HG03280 (cell line): Measurements from ENCODE around the gene LRP1B.
A peak's percentile ranks its signal among the peaks of the same experiment; 100 is the strongest.

Source experiments
- ATAC-seq: cut with Tn5 transposase; IDR thresholded peaks from one replicate; pipeline ENCODE4 v1.9.1; 2021; ENCODE audit warnings: mild to moderate bottlenecking, moderate library complexity; ENCODE audit not compliant: unreplicated experiment

Gene LRP1B

DNA sequence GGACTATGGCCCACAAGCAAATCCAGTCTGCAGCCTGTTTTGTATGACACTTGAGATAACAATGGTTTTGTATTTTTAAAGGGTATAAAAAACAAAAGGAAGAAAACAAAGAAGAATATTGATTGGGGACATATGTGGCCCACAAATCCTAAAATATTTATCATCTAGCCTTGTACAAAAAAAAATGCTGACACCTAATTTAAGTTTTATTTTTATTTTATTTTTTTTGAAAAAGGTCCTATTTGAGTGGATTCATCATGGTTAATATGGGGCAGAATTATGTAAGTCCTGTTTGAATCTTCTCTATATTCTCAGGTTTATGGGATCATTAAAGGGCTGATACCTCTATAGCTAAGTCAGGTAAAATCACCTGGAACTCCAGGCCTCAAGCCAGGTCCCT lies 525.7 kb downstream of the LRP1B start:
- no peak for ATAC-seq

- no peak for ATAC-seq
Observed at GRCh38 chr2:141601511-141602152, 529.2 kb downstream of the LRP1B start.

DNA sequence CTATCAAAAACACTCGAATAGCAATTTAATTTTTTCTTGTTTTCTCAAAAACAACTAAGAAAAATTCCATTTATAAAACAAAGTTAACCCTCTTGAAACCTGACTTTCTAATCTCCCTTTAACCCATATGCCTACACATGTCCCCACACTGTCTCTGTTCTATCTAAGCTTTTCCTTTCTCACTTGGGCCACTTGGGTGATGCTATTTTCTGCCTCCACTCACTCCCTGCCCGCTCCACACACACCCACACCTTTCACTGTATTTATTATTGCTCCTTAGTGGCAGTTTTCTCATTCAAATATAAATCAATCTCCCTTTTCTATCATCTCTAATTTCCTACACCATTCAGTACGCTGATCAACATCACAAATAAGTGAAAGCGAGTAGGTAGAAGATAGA lies 531.1 kb downstream of the LRP1B start:
- no peak for ATAC-seq

- ATAC-seq, result no peak
Observed at GRCh38 chr2:141598982-141599381, 531.8 kb downstream of the LRP1B start.

- no peak for ATAC-seq
Observed at GRCh38 chr2:141595316-141595920, 535.4 kb downstream of the LRP1B start.

- ATAC-seq, result no peak
Observed at GRCh38 chr2:141591787-141592186, 539.0 kb downstream of the LRP1B start.

DNA sequence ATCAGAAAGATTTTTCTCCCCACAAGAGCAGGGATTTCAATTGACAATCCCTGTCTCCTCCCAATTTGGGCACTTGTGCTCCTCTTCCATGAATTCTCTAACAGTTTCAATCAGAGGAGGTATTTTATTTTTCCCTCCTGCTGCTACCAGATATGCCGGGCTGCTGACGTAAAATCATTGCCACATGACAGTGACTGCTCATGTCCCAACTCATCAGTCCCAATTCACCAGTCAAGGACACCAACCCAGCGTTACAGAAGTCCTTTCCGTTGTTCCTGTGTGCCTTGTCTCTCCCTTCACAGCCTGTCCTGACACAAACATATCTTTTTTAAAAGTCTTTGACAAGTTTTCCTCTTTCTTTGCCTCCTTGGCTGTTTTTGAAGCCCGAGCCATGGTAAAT lies 540.2 kb downstream of the LRP1B start:
- no peak for ATAC-seq

- ATAC-seq, result no peak
Observed at GRCh38 chr2:141589314-141589713, 541.5 kb downstream of the LRP1B start.

DNA sequence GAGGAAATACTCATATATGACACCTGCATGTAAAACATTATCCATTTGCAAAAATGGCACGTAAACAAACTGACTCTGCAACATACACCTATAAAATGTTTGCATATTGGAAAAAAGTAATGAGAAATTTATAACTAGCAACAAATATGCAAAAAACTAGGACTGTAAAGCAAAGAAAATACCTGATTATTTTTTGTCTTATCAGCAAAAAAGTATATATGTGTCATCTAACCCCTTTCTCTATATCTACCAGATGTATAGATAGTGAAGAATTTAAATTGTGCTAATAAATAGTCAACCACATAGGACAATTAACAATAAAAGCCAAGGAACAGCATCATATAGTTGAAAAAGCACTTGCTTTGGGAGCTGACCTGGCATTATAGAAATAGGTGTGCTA lies 543.8 kb downstream of the LRP1B start:
- no peak for ATAC-seq

DNA sequence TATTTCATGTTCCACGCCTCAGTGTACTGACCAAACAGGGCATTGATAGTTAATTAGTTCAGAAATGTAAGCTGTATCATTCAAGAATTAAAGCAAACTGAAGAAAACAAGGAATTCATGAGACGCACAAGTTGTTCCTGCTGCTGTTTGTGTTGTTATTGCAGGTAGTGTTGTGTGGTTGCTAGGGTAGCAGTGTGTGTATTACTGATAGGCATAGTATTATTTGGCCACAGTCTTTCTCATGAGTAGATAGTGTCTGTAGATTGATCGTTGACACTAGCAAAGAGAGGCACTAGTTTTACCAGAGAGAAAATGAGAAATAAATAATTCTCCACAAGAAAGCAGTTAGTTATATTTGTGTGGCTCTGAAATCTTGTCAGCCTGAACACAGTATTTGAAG lies 548.6 kb downstream of the LRP1B start:
- no peak for ATAC-seq

- no peak for ATAC-seq
Observed at GRCh38 chr2:141579071-141579470, 551.7 kb downstream of the LRP1B start.

DNA sequence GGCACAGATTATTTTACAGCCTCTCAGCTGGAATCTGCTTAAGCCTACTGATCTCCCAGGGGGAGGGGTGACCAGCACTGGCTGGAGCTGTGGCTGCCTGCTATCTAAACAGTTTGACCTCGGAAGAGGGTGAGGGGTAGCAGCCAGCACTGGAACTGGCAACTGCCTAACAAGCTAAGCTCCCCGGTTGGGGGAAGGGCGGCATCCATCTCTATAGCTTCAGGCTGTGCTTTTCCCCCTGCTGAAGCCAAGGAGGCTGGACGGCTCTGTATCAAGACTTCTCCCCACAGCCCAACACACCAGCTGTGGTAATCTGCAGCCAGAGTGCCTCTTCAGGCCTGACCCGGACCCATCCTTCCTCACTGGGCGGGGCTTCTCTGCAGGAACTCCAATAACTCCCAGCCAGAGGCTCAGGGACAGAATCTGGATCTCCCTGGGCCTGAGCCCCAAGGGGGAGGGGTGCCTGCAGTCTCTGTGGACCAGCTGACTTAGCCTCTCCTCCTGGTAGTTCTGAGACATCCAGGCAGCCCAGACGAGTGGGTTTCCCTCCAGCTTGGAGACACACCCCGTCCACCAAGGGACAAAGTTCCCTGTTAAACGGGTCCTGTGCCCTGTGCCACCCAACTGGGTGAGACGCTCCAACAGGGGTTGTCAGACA lies 560.2 kb downstream of the LRP1B start:
- no peak for ATAC-seq

DNA sequence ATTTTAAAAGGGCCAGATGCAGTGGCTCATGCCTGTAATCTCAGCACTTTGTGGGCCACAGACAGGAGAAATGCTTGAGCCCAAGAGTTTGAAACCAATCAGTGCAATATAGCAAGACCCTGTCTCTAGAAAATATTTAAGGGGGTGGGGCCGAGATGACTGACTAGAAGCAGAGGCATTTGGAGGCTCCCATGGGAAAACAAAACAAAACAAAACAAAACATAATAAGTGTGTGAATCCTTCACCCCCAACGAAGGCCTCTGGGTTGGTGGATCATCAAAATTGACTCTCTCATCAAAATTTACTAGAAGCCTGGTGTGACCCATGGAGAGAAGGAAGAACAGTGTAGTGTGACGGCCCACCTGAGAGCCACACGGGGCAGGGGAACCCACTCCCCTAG lies 560.9 kb downstream of the LRP1B start:
- no peak for ATAC-seq

- ATAC-seq, result no peak
Observed at GRCh38 chr2:141565597-141565996, 565.2 kb downstream of the LRP1B start.

- no peak for ATAC-seq
Observed at GRCh38 chr2:141560723-141561122, 570.1 kb downstream of the LRP1B start.

DNA sequence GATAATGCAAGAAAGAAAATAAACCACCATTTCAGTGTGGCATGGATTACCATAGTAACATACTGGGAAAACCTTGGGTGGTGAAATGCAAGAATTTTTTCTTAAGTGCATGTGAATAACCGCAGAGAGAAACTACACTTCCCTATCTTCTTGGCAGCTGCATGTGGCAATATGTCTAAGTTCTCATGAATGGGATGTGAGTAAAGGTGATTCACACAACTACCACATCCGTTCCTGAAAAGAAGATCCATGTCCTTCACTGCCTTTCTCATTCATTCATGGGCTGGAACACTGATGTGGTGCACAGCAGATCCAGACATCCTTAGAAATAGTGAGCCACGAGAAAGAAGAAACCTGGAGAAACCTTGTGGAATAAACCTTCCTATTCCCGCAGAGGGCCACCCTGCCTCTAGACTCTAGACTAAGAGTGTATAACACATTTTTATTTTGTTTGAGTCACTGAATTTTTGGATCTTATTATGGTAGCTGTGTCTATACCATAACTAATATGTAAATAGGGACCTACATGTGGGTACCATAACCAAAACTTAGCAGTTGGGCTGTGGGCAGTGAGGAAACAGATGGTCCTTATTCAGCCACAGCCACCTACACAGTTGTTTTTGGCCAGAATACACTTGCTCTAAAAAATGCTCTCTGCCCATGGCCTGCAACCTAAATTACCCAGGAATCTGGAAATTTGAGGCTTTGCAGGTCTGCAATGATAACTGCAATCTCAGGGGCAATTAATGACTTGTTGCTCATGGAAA lies 573.3 kb downstream of the LRP1B start:
- ATAC-seq, result no peak

DNA sequence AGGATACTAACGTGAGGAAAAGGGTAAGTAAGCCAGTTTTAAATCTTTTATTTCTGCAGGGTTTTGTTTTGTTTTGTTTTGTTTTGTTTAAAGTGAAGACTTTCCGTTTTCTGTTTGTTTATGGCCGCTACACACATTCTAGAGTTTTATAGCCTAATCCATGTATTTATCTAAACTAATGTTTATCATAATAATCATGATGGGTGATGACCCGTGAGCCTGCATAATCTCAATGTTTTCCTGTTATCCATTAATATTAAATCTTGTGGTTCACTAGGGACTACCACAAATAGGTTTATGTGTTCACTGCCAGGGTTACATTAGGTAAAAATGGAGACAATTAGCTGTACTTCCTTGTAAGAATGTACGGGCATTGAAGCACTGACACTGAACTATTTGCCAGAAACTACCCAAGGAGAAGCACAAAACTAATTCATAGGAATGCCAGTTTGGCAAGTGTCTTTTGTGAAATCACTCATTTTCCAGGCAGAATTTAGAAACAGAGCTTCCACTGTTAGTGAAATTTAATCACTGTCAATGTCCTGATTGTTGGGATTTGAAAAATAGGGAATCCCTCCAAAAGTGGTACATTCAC lies 574.8 kb downstream of the LRP1B start:
- ATAC-seq, result no peak

DNA sequence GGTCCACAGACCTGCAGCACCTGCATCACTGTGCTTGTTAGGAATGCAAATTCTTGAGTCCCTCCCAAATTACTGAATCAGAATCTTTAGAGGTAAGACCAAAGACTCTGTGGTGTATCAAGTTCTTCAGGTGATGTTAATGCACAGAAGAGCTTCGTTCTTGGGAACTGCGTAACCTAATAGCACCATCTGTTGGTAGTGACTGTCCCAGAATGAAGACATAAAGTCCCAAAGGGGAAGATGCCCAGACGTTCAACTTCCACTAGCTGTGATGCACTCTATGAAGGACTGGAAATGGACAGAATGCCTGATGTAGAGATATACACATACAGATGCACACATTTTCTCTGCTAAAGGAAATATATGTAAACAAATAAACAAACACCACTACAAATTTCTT lies 576.0 kb downstream of the LRP1B start:
- ATAC-seq, result peak; percentile 71

DNA sequence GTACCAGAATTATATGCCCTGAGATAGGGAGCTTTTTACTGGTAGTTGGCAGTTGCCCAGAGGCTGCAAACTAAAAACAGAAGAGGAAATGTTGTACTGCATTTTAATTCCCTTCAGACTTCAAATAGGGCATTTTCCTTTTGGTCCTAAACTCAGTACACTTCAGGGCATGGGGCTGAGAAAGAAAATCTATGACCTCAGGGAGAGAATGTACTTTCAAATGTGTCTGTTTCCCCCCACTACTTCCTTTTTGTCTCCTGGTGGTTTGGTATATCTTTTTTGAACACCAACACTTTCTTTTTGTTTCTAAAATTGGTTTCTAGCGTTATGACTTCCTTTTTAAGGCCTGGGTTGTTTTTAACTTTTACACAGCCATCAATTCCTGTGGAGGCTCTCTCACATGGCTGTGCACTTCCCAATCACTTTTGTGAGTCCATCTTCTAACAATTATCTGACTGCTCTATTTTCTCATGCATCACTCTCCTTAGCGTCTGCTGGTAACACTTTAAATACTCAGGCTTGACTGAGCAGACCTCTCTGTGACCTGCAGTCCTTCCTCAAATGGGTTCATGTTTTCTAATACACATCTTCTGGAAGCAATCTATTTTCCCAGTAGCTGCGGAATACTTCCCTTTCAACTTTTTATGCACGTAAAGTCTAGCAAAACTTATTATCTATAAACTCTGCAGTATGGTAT lies 596.0 kb downstream of the LRP1B start:
- ATAC-seq, result peak; percentile 69

GRCh38 chr2:141529659-141530058 lies 601.2 kb downstream of the LRP1B start:
- no peak for ATAC-seq

GRCh38 chr2:141528990-141529389 lies 601.8 kb downstream of the LRP1B start:
- peak; percentile 55 for ATAC-seq
